ENCODE measurements around the gene PGGHG.
"Not testable (repeated sequence)": the region's sequence is repeated elsewhere in the genome, so short reads cannot be mapped to it uniquely, and the experiment has no call there.

The PGGHG gene

DNA sequence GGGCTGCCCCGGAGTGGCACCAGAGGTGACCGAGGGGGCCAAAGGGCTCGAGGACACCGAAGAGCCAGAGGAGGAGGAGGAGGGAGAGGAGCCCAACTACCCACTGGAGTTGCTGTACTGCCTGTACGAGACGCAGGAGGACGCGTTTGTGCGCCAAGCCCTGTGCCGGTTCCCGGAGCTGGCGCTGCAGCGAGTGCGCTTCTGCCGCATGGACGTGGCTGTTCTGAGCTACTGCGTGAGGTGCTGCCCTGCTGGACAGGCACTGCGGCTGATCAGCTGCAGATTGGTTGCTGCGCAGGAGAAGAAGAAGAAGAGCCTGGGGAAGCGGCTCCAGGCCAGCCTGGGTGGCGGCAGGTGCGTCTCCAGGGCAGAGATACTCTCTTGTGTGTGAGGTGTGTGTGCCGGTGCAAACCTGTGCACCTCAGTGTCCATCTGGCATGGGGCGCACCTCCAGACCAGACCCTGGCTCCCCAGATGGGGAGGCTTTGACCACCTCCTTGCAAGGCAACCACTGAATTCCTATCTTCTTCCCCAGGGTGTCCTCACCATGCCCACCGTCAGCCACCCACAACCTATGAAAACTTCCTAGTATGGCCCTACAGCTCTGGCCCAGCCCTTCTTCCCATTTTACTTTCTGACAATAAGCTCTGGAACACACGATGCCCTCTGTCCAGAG, 7.3 kb upstream of the PGGHG start:
- no peaks in the 10 kb centered on the region for H3K4me1 ChIP-seq (ENCODE audit: insufficient read depth, low read length)
- no peaks in the 10 kb centered on the region for H3K9me3 ChIP-seq (ENCODE audit: insufficient read depth, low read depth, low read length)
- peaks cover 57% of the 10 kb centered on the region for H3K27me3 ChIP-seq (ENCODE audit: insufficient read depth, low read length)

DNA sequence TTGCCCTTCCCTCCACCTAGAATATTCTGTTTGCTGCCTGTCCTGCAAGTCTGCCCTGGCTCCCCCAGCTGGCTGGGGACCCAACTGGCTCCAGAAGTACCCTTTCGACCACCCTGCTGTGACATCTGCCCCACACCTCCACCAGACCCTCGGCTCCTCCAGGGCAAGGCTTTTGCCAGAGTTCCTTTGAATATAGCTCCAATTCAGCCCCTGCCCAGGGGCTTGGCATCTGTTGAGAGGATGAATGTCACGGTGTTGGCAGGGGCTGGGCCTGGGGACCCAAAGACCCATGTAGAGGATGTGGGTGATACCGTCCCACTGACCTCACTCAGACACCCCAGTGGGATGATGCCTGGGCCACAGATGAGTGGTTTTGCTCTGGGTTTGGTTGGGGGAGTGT, 6.8 kb upstream of the PGGHG start:
- Histone ChIP-seq H3K4me3 (ENCODE audit: low read length) (no peak overlapping the region), H3K9ac (ENCODE audit: low read depth, low read length) (no peak overlapping the region), H3K27ac (ENCODE audit: low read length) (no peak overlapping the region), H3K9me3 (ENCODE audit: insufficient read depth, low read depth, low read length) (no peaks in the 10 kb centered on the region), H3K36me3 (ENCODE audit: insufficient read depth, low read depth, low read length) (no peaks in the 10 kb centered on the region), H3K4me1 (ENCODE audit: insufficient read depth, low read length) (no peaks in the 10 kb centered on the region), H3K27me3 (ENCODE audit: insufficient read depth, low read length) (peaks cover 60% of the 10 kb centered on the region)

More for the DNA sequence above, 7.3 kb upstream of the PGGHG start:
- no peak overlapping the region for H3K4me3 ChIP-seq (ENCODE audit: low read length)
- H3K36me3 ChIP-seq (ENCODE audit: insufficient read depth, low read depth, low read length), result no peaks in the 10 kb centered on the region
- no peak overlapping the region for H3K27ac ChIP-seq (ENCODE audit: low read length)
- H3K9ac ChIP-seq (ENCODE audit: low read depth, low read length), result no peak overlapping the region

DNA sequence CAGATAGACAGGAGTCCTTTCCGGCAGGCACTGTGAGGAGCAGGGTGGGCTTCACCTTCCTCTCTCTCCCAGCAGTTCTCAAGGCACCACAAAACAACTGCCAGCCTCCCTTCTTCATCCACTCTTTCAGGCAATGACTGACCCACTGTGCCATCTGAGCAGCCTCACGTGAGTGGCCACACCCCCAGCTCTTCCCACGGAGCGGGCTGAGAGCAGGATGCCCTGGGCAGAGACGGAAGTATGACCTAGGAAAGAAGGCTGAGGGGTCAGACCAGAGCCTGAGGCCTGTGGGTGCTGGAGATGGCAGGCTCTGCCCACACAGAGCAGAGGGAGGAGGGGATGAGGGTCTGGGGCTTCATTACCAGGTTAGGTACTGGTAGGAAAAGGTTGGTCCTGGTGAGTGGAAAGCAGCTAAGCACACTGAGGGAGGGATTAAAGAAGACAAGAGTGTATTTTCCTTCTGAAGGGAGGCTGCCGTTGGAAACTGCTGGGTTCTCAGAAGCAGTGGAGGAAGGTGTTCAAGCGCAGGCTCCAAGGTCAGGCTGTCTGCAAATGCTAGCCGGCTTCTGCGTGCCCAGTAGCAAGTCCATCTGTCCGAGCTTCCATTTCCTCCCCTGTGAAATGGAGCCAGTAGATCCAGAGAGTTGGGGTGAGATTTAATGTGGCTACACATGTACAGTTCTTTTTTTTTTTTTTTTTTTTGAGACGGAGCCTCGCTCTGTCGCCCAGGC, 6.1 kb upstream of the PGGHG start:
- Histone ChIP-seq H3K36me3 (ENCODE audit: insufficient read depth, low read depth, low read length) (no peaks in the 10 kb centered on the region), H3K9ac (ENCODE audit: low read depth, low read length) (no peak overlapping the region), H3K27me3 (ENCODE audit: insufficient read depth, low read length) (peaks cover 62% of the 10 kb centered on the region), H3K4me3 (ENCODE audit: low read length) (no peak overlapping the region), H3K27ac (ENCODE audit: low read length) (no peak overlapping the region), H3K9me3 (ENCODE audit: insufficient read depth, low read depth, low read length) (no peaks in the 10 kb centered on the region), H3K4me1 (ENCODE audit: insufficient read depth, low read length) (no peaks in the 10 kb centered on the region)

DNA sequence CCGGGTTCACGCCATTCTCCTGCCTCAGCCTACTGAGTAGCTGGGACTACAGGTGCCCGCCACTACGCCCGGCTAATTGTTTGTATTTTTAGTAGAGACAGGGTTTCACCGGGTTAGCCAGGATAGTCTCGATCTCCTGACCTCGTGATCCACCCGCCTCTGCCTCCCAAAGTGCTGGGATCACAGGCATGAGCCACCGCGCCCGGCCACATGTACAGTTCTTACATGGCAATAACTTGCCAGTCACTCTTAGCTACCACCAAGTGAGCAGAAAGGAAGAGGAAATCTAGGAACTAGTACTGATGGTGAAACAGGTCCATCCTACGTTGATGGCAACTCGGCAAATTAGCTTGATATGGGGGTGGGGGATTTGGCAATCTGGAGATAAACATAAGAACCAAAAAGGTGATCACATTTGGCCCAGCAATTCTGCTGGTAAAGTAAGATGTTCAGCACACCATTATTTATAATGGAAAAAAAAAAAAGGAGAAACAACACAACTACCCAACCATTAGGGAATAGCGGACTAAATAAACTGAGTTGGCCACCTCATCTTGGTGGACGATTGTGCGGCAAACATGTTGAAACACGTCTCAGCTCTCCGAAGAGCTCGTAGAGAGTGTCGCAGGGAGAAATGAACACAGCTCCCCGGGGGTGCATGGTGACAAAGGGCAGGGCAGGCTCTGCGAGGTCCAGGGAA, 5.4 kb upstream of the PGGHG start:
- no peaks in the 10 kb centered on the region for H3K9me3 ChIP-seq (ENCODE audit: insufficient read depth, low read depth, low read length)

DNA sequence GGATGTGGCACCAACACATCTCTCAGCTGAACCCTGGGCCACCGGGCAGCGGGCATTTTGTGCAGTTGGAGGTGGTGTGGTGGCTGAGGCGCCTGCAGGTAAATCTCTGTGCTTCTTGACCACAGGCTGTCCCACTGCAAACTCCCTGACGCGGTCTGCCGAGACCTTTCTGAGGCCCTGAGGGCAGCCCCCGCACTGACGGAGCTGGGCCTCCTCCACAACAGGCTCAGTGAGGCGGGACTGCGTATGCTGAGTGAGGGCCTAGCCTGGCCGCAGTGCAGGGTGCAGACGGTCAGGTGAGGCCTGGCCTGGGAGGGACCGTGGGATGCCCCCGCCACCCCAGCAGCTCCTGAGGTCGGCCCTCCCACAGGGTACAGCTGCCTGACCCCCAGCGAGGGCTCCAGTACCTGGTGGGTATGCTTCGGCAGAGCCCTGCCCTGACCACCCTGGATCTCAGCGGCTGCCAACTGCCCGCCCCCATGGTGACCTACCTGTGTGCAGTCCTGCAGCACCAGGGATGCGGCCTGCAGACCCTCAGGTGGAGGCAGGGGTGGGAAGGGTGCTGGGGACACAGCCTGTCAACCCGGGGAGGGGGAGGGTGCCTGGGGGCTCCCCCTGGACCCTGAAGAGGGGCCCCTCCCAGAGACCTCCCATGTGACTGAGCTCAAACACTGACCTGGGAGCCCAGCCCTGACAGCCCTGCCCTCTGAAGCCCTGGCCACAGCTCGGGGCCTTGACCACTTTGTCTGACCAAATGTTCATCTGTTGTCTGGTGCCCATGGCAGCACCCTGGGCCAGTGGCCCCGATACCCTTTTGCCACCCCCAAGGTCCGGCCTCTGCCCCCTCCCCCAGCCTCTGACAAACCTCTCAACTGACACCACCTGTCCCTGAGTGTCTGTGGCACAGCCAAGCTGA, 4.6 kb upstream of the PGGHG start:
- Histone ChIP-seq H3K4me1 (ENCODE audit: insufficient read depth, low read length) (peaks cover 3% of the 10 kb centered on the region; the same call in 1 of the 2 replicates), H3K9ac (ENCODE audit: low read depth, low read length) (no peak overlapping the region), H3K27me3 (ENCODE audit: insufficient read depth, low read length) (peaks cover 56% of the 10 kb centered on the region), H3K27ac (ENCODE audit: low read length) (no peak overlapping the region), H3K4me3 (ENCODE audit: low read length) (no peak overlapping the region), H3K36me3 (ENCODE audit: insufficient read depth, low read depth, low read length) (no peaks in the 10 kb centered on the region), H3K9me3 (ENCODE audit: insufficient read depth, low read depth, low read length) (no peaks in the 10 kb centered on the region)

More for the DNA sequence above, 5.4 kb upstream of the PGGHG start:
- no peak overlapping the region for H3K27ac ChIP-seq (ENCODE audit: low read length)
- no peaks in the 10 kb centered on the region for H3K36me3 ChIP-seq (ENCODE audit: insufficient read depth, low read depth, low read length)
- H3K9ac ChIP-seq (ENCODE audit: low read depth, low read length), result no peak overlapping the region
- no peak overlapping the region for H3K4me3 ChIP-seq (ENCODE audit: low read length)
- peaks cover 62% of the 10 kb centered on the region for H3K27me3 ChIP-seq (ENCODE audit: insufficient read depth, low read length)
- H3K4me1 ChIP-seq (ENCODE audit: insufficient read depth, low read length), result peaks cover 3% of the 10 kb centered on the region; the same call in 1 of the 2 replicates

DNA sequence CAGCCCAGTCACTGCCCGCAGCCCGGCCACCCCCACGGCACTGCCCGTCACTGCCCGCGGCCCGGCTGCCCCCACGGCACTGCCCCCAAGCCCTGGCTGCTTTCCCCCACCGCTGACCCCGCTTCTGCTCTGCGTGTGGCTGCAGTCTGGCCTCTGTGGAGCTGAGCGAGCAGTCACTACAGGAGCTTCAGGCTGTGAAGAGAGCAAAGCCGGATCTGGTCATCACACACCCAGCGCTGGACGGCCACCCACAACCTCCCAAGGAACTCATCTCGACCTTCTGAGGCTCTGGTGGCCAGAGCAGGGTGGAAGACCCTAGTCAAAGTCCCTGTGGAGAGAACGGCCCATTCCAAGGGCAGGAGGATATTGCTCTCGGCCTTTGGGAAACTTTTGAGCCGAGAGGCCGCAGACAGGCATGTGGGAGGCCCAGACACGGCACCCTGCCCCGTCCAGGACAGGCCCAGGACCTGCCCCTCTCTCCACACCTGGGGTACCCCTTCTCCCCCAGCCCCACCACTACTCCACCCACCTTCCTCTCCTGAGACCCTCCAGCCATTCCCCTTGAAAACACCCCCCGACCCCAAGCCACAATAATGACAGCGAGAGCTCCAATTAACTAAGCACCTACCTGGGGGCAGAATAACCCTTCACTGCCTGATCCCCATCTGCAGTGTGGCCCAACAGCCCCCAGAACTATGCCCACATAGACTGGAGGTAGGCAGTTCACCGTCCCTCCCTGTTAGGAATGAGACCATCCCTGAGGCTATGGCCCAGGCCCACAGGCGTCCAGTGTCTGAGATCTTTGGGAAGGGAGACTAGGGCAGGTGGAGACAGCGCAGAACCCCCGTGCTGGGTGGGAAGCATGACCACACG, 3.7 kb upstream of the PGGHG start:
- Histone ChIP-seq H3K27ac (ENCODE audit: low read length) (no peak overlapping the region), H3K27me3 (ENCODE audit: insufficient read depth, low read length) (peaks cover 47% of the 10 kb centered on the region), H3K4me1 (ENCODE audit: insufficient read depth, low read length) (peaks cover 3% of the 10 kb centered on the region; the same call in 1 of the 2 replicates), H3K9ac (ENCODE audit: low read depth, low read length) (no peak overlapping the region), H3K36me3 (ENCODE audit: insufficient read depth, low read depth, low read length) (no peaks in the 10 kb centered on the region), H3K4me3 (ENCODE audit: low read length) (no peak overlapping the region), H3K9me3 (ENCODE audit: insufficient read depth, low read depth, low read length) (no peaks in the 10 kb centered on the region)

DNA sequence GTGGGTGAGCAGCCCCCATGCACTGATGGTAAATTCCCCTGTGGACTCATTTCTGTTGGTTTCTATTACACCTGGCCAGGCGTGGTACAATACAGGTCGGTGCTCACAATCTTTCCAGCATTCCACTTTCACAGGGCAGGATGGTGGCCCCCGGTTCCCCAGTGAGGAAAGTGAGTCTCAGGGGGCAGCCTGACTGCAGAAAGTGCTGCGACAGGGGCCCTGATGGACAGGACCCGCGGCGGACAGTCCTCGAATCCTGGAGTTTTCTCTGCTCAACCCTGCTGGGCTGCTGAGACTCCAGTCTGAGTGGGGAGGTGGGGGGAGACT, 3.1 kb upstream of the PGGHG start:
- Histone ChIP-seq H3K4me3 (ENCODE audit: low read length) (no peak overlapping the region), H3K9me3 (ENCODE audit: insufficient read depth, low read depth, low read length) (no peaks in the 10 kb centered on the region), H3K27ac (ENCODE audit: low read length) (no peak overlapping the region), H3K9ac (ENCODE audit: low read depth, low read length) (no peak overlapping the region), H3K4me1 (ENCODE audit: insufficient read depth, low read length) (peaks cover 3% of the 10 kb centered on the region; the same call in 1 of the 2 replicates), H3K27me3 (ENCODE audit: insufficient read depth, low read length) (peaks cover 41% of the 10 kb centered on the region), H3K36me3 (ENCODE audit: insufficient read depth, low read depth, low read length) (no peaks in the 10 kb centered on the region)

DNA sequence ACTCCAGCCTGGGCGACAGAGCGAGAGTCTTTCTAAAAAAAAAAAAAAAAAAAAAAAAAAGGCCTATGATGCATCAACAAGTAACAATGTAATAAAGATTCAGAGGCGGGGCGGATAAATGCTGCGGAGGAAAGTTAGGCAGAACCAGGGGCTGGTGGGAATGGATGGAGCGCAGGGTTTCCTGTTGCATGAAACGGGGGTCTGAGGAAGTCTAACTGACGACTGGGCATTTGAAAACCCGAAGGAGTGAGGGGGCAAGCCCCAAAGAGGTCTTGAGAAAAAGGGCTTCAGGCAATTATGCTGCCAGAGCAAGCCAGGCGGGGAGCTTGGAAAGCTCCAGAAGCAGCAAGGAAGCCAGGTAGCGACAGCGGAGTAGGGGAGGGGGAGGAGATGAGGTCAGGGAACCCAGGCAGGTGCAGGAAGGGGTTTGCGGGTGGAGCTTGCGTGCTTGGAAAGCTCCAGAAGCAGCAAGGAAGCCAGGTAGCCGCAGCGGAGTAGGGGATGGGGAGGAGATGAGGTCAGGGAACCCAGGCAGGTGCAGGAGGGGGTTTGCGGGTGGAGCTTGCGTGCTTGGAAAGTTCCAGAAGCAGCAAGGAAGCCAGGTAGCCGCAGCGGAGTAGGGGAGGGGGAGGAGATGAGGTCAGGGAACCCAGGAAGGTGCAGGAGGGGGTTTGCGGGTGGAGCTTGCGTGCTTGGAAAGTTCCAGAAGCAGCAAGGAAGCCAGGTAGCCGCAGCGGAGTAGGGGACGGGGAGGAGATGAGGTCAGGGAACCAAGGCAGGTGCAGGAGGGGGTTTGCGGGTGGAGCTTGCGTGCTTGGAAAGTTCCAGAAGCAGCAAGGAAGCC, 1.7 kb upstream of the PGGHG start:
- H3K27me3 ChIP-seq (ENCODE audit: insufficient read depth, low read length), result peaks cover 28% of the 10 kb centered on the region
- not testable (repeated sequence) for H3K27ac ChIP-seq (ENCODE audit: low read length); H3K4me3 ChIP-seq (ENCODE audit: low read length)

DNA sequence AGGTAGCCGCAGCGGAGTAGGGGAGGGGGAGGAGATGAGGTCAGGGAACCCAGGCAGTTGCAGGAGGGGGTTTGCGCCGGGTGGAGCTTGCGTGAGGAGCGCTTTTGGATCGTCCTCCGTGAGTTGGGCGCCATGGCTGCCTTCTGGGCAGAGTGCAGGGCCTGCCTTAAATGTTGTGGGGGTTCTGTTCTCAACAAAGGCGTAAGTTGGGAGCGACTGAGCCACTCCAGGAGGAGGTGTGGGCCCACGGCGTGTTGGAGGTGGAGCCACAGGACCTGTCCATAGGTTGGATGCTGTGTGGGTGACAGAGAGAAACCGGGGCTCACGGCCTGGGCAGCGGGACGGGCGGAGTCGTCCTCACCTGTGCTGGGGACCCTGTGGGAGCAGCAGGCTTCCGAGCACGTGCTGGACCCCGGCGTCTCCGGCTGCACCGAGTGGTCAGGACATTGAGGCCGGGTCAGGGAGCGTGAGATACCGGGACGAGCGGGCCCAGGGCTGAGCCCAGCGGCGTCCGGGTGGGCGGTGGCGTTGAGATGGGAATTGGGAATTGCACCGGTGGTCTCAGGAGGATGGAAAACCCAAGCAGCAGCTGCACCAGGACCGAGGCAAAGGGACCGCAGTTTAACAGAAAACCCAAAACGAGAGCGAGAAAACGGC, 977 bp upstream of the PGGHG start:
- H3K4me1 ChIP-seq (ENCODE audit: insufficient read depth, low read length), result peaks cover 3% of the 10 kb centered on the region; the same call in 1 of the 2 replicates
- H3K9ac ChIP-seq (ENCODE audit: low read depth, low read length), result peak overlapping the region; percentile 53; the same call in 1 of the 2 replicates
- 0 out of 2 replicates have a peak, but pooled peaks cover 3% of the 10 kb centered on the region for H3K36me3 ChIP-seq (ENCODE audit: insufficient read depth, low read depth, low read length)
- H3K27ac ChIP-seq (ENCODE audit: low read length), result no peak overlapping the region
- H3K9me3 ChIP-seq (ENCODE audit: insufficient read depth, low read depth, low read length), result no peaks in the 10 kb centered on the region
- H3K4me3 ChIP-seq (ENCODE audit: low read length), result peak overlapping the region; percentile 62
- H3K27me3 ChIP-seq (ENCODE audit: insufficient read depth, low read length), result peaks cover 21% of the 10 kb centered on the region

More for the DNA sequence above, 1.7 kb upstream of the PGGHG start:
- not testable (repeated sequence) for H3K4me1 ChIP-seq (ENCODE audit: insufficient read depth, low read length); H3K9me3 ChIP-seq (ENCODE audit: insufficient read depth, low read depth, low read length); H3K9ac ChIP-seq (ENCODE audit: low read depth, low read length); H3K36me3 ChIP-seq (ENCODE audit: insufficient read depth, low read depth, low read length)

DNA sequence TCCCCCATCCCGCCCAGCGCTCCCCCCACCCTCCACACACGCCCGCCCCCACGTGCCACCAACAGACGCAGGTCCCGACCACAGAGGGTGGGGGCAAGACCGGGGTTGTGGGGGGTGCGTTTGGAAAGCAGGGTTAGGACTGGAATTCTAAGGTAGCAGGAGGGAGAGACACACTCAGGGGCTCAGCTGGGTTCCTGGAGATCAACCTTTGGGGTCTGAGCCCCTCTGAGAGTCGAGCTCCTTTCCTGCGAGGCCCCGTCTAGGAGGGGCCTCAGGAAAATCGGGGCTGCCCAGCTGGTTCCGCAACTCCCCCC, 429 bp downstream of the PGGHG start:
- H3K9ac ChIP-seq (ENCODE audit: low read depth, low read length), result peak overlapping the region; percentile 48; the same call in 1 of the 2 replicates
- H3K27me3 ChIP-seq (ENCODE audit: insufficient read depth, low read length), result peaks cover 19% of the 10 kb centered on the region
- peaks cover 3% of the 10 kb centered on the region; the same call in 1 of the 2 replicates for H3K4me1 ChIP-seq (ENCODE audit: insufficient read depth, low read length)
- H3K4me3 ChIP-seq (ENCODE audit: low read length), result peak overlapping the region; percentile 52; the same call in 1 of the 2 replicates
- no peaks in the 10 kb centered on the region for H3K9me3 ChIP-seq (ENCODE audit: insufficient read depth, low read depth, low read length)
- peaks cover 13% of the 10 kb centered on the region for H3K36me3 ChIP-seq (ENCODE audit: insufficient read depth, low read depth, low read length)
- H3K27ac ChIP-seq (ENCODE audit: low read length), result no peak overlapping the region

Measured in iPS-20b (cell line).